SU-DHL-6 (cell line): ENCODE measurements around the gene ADCY5.

ENCODE experiments used
- H2AFZ ChIP-seq: fragments of 200-600 bp; sonication (generic); 2 replicates; pipeline ENCODE4 v1.6.1; 2014; ENCODE audit warnings: low read depth, mild to moderate bottlenecking, moderate library complexity, mixed read lengths, antibody characterized with exemption, low read length; ENCODE audit not compliant: severe bottlenecking
- H3F3A ChIP-seq: fragments of 200-600 bp; shearing (Covaris generic); 2 replicates; pipeline ENCODE4 v1.6.0; 2016; ENCODE audit warnings: antibody characterized with exemption, mild to moderate bottlenecking; ENCODE audit not compliant: insufficient read depth
- H3K27ac ChIP-seq: fragments of 200-600 bp; sonication (generic); 2 replicates; pipeline ENCODE4 v1.5.1; 2016; ENCODE audit warnings: low read depth, mild to moderate bottlenecking, low read length, moderate library complexity, mixed read lengths
- H3K27me3 ChIP-seq: fragments of 200-600 bp; sonication (generic), shearing (Covaris generic); 2 replicates; pipeline ENCODE4 v1.6.0; 2014; ENCODE audit warnings: mild to moderate bottlenecking, low read length
- H3K36me3 ChIP-seq: fragments of 200-600 bp; sonication (generic); 2 replicates; pipeline ENCODE4 v1.6.1; 2014; ENCODE audit warnings: mild to moderate bottlenecking, low read length, mixed read lengths
- H3K4me2 ChIP-seq: fragments of 300-600, 200-600 bp; shearing (Covaris generic), sonication (generic); 2 replicates; pipeline ENCODE4 v1.6.0; 2014; ENCODE audit warnings: low read length, low read depth, mild to moderate bottlenecking; ENCODE audit not compliant: poor library complexity, severe bottlenecking
- H3K4me3 ChIP-seq: fragments of 200-600 bp; sonication (generic); 2 replicates; pipeline ENCODE4 v1.5.1; 2014; ENCODE audit warnings: antibody characterized with exemption, low read length, mild to moderate bottlenecking, mixed read lengths; ENCODE audit not compliant: insufficient read depth, poor library complexity, severe bottlenecking
- H3K79me2 ChIP-seq: fragments of 200-600 bp; sonication (generic); 2 replicates; pipeline ENCODE4 v1.6.1; 2014; ENCODE audit warnings: mild to moderate bottlenecking, low read length, moderate library complexity; ENCODE audit not compliant: insufficient read depth
- H3K9ac ChIP-seq: fragments of 200-600 bp; sonication (generic); 2 replicates; pipeline ENCODE4 v1.7.0; 2014; ENCODE audit warnings: mild to moderate bottlenecking, low read length
- H3K9me2 ChIP-seq: fragments of 200-600 bp; sonication (generic); replicated peaks from 2 replicates; pipeline ENCODE4 v1.6.1; 2014; ENCODE audit warnings: low read length; ENCODE audit not compliant: insufficient read depth
- H3K9me3 ChIP-seq: fragments of 200-600 bp; sonication (generic); 2 replicates; pipeline ENCODE4 v1.6.1; 2014; ENCODE audit warnings: low read length, mixed read lengths; ENCODE audit not compliant: insufficient read depth
- H4K20me1 ChIP-seq: fragments of 200-600 bp; sonication (generic); 2 replicates; pipeline ENCODE4 v1.6.1; 2014; ENCODE audit warnings: low read depth, mild to moderate bottlenecking, antibody characterized with exemption, low read length, moderate library complexity, mixed read lengths
- EZH2phosphoT487 ChIP-seq: fragments of 200-600 bp; sonication (generic), shearing (Covaris generic); conservative IDR thresholded peaks from 2 replicates; pipeline ENCODE4 v1.6.1; 2018; ENCODE audit warnings: mild to moderate bottlenecking, antibody characterized with exemption, low read length, moderate library complexity, mixed read lengths
- TF ChIP-seq, protein P1 (sequence below): fragments of 200-600 bp; sonication (generic); IDR thresholded peaks from one replicate; pipeline ENCODE4 v1.5.1; 2017; ENCODE audit warnings: antibody characterized with exemption, mild to moderate bottlenecking, low read length, moderate library complexity; ENCODE audit not compliant: insufficient read depth, poor library complexity, severe bottlenecking

The ADCY5 gene

DNA sequence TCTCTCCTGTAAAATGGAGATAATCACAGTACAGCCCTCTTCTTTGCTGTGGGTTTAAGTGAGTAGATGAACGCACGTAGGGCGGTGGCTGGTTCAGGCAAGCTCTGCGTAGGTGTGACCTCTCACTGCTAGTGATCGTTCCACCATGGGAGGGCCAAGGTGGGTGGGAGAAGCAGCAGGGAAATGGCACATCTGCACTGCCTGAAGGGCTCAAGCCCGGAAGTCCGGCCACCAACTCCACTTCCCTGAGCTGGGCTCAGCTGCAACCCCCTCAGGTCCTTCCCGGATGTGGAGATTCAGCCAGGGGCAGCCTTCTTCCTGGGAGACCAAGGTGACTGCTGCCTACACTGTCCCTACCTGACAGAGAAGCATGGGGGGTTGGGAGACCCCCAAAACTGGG lies 102.9 kb downstream of the ADCY5 start:
- Histone ChIP-seq H3F3A (no peaks in the 10 kb centered on the region), H3K9me2 (no peaks in the 10 kb centered on the region), H3K27ac (no peak overlapping the region), H3K4me2 (no peak overlapping the region), H3K9me3 (no peaks in the 10 kb centered on the region), H3K36me3 (no peaks in the 10 kb centered on the region), H3K27me3 (no peaks in the 10 kb centered on the region), H3K9ac (no peak overlapping the region), H3K4me3 (no peak overlapping the region), H2AFZ (no peak overlapping the region), H3K79me2 (no peaks in the 10 kb centered on the region), H4K20me1 (no peaks in the 10 kb centered on the region)
- TF ChIP-seq, protein P1, sequence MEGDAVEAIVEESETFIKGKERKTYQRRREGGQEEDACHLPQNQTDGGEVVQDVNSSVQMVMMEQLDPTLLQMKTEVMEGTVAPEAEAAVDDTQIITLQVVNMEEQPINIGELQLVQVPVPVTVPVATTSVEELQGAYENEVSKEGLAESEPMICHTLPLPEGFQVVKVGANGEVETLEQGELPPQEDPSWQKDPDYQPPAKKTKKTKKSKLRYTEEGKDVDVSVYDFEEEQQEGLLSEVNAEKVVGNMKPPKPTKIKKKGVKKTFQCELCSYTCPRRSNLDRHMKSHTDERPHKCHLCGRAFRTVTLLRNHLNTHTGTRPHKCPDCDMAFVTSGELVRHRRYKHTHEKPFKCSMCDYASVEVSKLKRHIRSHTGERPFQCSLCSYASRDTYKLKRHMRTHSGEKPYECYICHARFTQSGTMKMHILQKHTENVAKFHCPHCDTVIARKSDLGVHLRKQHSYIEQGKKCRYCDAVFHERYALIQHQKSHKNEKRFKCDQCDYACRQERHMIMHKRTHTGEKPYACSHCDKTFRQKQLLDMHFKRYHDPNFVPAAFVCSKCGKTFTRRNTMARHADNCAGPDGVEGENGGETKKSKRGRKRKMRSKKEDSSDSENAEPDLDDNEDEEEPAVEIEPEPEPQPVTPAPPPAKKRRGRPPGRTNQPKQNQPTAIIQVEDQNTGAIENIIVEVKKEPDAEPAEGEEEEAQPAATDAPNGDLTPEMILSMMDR, result no peak
- no peak for TF ChIP-seq EZH2phosphoT487

DNA sequence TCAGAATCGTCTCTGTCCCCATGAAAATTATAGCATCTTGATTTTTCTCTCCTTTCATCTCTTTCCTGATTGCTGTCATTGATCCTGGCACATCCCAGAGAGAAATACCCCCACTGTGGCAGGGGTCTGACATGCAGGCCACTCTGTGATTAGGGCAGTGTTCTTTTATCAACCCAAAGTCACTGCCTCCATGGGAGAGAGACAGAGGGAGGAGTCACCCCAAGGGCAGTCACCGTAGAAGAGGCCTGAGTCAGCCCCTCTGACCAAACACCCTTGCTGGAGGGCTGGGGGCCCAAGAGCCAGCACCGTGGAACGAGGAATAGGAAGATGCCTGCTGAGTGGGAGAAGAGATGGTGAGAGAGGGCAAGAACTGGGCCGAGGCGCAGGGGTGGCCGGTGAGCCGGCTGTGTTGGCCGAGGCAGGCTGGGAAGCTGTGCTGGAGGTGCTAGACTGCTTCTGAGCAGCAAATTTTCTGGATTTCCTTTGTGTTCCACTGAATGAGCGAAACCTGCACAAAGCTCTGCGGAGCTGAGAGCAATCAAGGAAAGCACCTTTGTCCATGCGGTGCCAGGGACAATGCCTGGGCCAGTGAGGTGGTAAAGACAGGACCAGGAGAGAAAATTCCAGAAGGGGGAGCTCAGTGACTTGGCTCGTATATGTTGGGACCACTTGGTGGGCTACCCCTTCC lies 103.8 kb downstream of the ADCY5 start:
- no peaks in the 10 kb centered on the region for H3K79me2 ChIP-seq
- H3K36me3 ChIP-seq, result no peaks in the 10 kb centered on the region
- no peak overlapping the region for H3K4me3 ChIP-seq
- no peaks in the 10 kb centered on the region for H4K20me1 ChIP-seq
- H3F3A ChIP-seq, result no peaks in the 10 kb centered on the region
- no peak overlapping the region for H3K4me2 ChIP-seq
- no peaks in the 10 kb centered on the region for H3K27me3 ChIP-seq
- H2AFZ ChIP-seq, result no peak overlapping the region
- H3K27ac ChIP-seq, result no peak overlapping the region
- no peaks in the 10 kb centered on the region for H3K9me3 ChIP-seq
- no peaks in the 10 kb centered on the region for H3K9me2 ChIP-seq
- no peak for TF ChIP-seq EZH2phosphoT487
- TF ChIP-seq, protein P1, result no peak
- no peak overlapping the region for H3K9ac ChIP-seq

DNA sequence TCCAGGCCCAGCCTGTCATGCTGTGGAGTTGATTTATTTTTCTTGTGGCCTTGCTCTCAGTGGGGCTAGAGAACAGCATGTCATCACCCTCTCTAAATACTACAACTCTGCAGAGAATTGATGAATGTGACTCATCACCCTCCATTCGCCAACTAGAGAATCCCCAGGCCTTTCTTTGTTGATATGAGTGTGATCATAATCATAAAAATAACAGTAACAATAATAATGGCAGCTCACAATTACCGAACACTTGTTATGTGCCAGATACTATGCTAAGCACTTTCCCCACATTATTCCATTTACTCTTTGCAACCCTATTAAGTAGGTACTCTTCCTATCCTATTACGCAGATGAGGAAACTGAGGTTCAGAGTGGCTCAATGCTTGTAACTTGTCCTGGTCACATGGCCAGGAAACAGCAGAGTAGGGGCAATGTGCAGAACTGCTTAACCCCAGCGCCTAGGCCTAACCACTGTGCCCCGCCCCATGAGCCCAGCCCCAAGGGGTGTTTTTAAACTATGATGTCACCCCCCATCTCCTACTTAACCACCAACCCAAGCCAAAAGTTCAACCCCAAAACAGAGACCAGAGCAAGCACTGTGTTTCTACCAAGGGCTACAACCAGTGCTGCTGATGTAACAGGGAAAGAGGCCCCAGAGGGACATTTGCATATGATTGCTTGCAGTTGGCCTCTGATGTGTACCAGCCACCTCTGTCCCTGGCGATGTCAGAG lies 104.5 kb downstream of the ADCY5 start:
- Histone ChIP-seq H3F3A (no peaks in the 10 kb centered on the region), H2AFZ (no peak overlapping the region), H3K27me3 (no peaks in the 10 kb centered on the region), H3K27ac (no peak overlapping the region), H3K9me2 (no peaks in the 10 kb centered on the region), H3K4me2 (no peak overlapping the region), H3K9me3 (no peaks in the 10 kb centered on the region), H3K9ac (no peak overlapping the region), H3K36me3 (no peaks in the 10 kb centered on the region), H3K4me3 (no peak overlapping the region), H3K79me2 (no peaks in the 10 kb centered on the region), H4K20me1 (no peaks in the 10 kb centered on the region)
- TF ChIP-seq, protein P1, result no peak
